Activated CD8-positive, alpha-beta memory T cell treated with anti-CD3 and anti-CD28 coated beads for 48 hours (primary cell): ENCODE results near the gene PCGF3.
"Not testable (repeated sequence)": the region's sequence is repeated elsewhere in the genome, so short reads cannot be mapped to it uniquely, and the experiment has no call there.

Experiments
- DNase-seq, 3 experiments: peaks; one replicate each; pipeline ENCODE4 v3.0.0-alpha.2; 2020; ENCODE audit warnings: low read depth in 2 of 3, low spot score in 2 of 3

PCGF3 gene

DNA sequence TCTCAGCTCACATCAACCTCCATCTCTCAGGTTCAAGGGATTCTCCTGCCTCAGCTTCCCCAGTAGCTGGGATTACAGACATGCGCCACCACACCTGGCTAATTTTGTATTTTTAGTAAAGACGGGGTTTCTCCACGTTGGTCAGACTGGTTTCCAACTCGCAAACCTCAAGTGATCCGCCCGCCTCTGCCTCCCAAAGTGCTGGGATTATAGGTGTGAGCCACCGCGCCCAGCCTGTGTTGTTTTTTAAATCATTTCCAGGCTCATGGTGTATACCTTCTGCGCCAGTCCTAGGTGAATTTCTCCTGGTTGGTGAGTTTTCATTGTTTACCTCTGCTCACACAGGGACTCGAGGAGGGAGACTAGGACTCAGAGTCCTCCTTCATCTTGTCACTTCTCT is 74.6 kb downstream of the PCGF3 start:
- DNase-seq: not testable (repeated sequence)

- DNase-seq: no peak
Observed at GRCh38 chr4:780716-781492, 75.3 kb downstream of the PCGF3 start.

GRCh38 chr4:781493-782216 is 76.0 kb downstream of the PCGF3 start:
- DNase-seq: peak; percentile 94 to 100 (median 94)

GRCh38 chr4:784401-785331 is 79.0 kb downstream of the PCGF3 start:
- DNase-seq: no peak

DNA sequence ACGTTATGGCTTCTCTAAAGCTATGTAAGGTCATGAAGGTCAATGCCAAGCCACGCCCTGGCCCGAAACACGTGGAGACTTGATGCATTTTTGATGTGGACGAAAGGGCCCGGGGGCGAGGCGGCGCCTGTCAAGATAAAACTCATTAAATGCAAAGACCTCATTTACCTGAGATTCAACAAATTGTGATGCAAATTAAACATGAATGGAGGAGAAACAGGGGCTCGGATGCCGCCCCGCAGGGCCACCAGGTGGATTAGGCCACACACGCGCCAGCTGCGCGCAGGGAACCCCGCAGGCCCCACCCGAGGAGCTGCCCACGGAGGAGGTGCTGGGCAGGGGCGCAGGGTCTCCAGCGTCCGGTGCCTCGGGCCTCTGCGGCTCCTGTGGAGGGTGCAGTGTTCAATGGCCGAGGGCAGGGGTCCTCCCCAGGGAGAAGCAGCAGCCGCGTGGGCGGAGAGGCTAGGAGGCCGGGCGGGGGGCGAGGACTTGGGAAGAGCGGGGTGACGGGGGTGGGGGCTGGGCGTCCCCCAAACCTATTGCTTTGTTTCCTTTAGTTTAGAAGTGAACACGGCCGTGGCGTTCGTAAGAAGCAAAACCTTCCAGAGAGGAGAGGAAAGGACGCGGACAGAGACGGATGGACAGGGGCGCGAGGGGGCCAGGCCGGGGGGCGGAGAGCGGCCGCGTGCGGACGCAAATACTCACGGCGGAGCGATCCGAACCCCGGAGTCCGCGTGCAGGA is 79.9 kb downstream of the PCGF3 start:
- DNase-seq: no peak

GRCh38 chr4:786074-786741 is 80.6 kb downstream of the PCGF3 start:
- DNase-seq: no peak

DNA sequence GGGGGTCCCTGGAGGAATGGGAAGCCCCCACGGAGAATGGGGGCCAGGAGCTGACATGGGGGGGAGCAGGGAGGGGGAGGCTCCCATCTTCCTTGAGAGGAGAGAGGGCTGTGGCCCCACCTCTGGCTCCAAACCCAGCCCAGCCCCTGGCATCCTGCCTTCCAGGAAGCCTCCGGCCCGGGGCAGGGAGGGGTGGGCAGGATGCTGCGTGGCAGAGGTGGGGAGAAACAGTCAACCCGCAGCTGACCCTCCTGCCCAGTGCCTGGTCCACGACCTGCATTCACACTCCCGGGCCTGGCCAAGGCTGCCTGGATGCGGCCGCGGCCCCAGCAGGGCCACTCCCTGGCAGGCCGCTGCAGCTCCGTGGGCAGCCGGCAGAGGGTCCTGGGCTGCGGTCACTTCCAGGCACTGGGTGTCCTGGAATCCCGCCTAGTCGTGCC is 81.2 kb downstream of the PCGF3 start:
- no peak for DNase-seq

DNA sequence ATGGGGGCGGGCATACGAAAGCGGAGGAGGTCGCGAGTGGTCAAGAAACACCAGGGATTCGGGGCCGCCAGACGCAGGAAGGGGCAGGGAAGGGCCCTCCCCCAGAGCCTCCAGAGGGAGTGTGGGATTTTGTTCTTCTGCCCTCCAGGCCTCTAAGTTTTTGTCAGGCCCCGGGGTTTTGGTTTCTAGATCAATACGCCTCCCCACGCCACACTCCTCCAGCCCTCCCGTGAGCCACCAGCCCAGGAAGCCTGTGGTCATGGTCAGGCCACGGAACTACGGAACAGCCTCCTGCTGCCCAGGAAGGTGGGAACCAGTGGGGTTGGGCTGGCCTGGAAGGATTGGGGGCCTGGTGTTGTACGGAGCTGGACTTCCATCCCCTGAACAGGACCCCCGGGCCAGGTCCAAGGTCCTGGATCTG is 81.9 kb downstream of the PCGF3 start:
- DNase-seq: no peak

DNA sequence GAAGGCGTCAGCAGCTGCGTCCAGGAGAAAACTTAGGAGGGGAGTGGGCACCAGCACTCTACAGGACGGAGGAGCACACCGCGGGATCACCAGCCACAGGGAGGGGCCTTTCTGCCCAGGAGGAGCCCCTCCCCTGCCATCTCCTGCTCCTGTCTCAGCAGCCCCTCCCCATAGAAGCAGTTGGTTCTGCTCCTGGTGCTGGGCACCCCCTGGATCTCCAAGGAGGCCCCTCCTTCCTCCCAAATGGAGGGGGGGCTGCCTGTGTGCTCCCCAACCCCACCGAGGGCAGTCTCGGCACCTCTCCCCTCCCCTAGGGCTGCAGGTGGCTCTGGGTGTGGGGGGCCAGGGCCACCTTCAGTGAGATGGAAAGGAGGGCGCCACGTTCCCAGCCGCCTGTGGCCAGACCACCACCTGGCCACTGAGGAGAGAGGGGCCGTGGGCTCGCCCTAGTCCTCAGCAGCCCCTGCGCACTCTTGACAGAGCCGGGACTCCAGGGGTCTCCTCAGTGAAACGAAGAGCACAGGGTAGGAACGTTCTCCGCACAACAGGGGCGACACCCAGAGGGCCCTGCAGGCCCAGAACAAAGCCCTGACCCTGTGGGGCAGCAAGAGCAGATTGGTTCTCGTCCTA is 82.5 kb downstream of the PCGF3 start:
- DNase-seq: no peak

- DNase-seq: no peak
Observed at GRCh38 chr4:788636-789297, 83.1 kb downstream of the PCGF3 start.

DNA sequence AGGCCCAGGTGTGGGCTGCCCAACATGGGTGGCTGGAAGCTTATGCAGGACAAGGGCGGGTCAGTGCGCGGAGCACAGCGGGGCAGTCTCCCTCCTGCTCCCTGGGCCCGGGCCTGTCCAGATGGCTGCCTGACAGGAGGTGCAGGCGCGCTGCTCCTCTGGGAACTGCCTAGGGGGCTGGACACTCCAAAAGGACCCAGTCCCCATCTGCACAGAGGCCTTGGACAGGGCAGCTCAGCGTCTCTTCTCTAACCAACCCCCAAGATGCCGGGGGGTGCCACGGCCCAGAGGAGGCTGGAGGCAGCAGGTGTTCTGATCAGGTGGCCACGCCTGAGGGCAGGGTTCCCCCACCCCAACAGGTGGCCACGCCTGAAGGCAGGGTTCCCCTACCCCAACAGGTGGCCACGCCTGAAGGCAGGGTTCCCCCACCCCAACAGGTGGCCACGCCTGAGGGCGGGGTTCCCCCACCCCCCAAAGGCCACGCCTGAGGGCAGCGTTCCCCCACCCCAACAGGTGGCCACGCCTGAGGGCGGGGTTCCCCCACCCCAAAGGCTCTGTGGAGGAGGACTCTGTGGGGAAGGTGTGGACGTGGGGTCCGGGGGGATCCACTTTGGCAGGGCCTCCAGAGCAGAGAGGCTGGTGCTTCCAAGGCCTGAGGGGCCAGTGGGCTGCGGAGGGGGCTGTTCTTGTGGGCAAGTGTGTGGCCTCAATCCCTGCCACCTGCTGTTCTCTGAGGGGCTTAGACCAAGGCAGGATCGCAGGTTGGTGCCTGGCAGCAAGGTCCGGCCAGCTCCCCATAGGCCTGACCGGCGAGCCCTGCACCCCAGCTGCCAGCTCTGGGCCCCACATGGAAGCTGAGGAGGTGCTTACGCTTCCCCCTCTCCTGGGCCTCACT is 84.2 kb downstream of the PCGF3 start:
- DNase-seq: no peak

DNA sequence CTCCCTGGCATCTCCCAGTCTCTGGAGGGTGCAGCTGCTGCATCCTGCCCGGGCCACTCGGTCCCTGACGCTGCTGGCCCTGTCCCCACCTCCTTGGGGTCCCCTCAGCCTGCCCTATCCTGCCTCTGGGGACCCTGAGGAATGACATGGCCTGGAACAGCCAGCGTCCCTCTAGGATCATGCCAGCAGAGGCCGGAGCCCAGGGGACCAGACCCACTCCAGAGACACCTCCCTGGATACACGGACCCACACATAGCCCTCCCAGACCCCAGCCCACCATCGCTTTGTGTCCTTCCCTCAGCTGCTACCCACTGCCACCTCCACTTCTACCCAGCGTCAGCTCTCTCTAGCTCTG is 84.8 kb downstream of the PCGF3 start:
- DNase-seq: no peak

DNA sequence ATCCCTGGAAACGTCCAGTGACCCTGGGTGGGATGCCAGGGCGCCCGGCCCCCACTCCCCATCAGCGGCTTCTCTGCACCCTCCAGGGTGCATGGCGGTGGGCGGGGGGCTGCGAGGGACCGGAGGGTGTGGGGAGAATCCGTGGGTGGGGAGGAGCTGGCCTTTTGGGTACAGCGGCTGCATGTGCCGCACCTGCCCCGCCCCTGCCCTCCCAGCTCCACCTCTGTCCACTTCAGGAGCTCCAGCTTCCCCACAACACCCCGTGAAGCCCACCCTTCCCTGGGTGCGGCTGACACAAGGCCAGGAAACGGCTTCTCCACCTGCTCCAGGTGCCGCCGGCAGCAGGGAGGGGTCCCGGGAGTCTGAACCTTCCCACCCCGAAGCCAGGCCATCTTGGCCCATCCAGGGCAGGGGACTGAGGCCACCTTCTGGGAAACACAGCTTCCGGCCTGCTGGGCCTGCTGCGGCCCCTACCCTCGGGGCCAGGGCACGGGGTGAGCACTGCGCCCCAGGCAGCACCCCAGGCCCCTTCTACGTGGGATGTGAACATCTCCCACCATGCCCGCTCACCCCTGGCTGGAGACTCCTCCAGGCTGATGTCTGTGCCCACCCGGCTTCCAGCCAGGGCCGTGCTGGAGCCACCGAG is 85.7 kb downstream of the PCGF3 start:
- DNase-seq: no peak

GRCh38 chr4:791898-792625 is 86.4 kb downstream of the PCGF3 start:
- no peak for DNase-seq

DNA sequence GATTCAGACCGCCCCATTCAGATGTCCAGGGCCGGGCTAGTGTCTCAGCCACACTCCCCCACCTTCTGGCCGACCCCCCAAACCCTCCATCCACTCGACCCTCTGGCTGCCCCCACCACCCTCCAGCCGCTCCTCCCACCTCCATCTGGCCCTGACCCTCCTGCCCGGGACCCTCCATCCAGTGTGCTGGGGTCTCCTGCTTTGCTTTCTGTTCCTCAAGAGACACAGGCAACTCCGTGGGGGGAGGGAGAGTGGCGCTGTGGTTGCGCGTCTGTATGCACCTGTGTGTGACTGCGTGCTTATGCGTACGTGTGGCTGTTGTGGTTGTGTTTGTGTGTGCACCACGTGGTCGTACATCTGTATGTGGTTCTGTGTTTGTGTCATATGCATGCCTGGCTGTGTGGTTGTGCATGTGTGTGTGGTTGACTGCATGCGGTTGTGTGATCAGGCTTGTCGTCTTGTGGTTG is 87.0 kb downstream of the PCGF3 start:
- DNase-seq: no peak

GRCh38 chr4:793093-793861 is 87.6 kb downstream of the PCGF3 start:
- no peak for DNase-seq
